VCaP (cell line): ENCODE data around the gene CYTIP.
A peak's percentile ranks its signal among the peaks of the same experiment; 100 is the strongest.

Experiments
- H3K27ac ChIP-seq: fragments of 450-650 bp; 2 replicates; pipeline ENCODE4 v1.5.1; 2017
- CTCF ChIP-seq: fragments of 450-650 bp; conservative IDR thresholded peaks from 2 replicates; pipeline ENCODE4 v1.5.1; 2017; ENCODE audit warnings: mild to moderate bottlenecking, moderate library complexity

CYTIP gene

GRCh38 chr2:157442191-157442590, 1.7 kb downstream of the CYTIP start:
- H3K27ac ChIP-seq = no peak overlapping the region
- TF ChIP-seq CTCF = no peak

GRCh38 chr2:157441072-157441454, 2.8 kb downstream of the CYTIP start:
- TF ChIP-seq CTCF = no peak
- no peak overlapping the region for H3K27ac ChIP-seq

GRCh38 chr2:157440404-157441071, 3.4 kb downstream of the CYTIP start:
- no peak overlapping the region for H3K27ac ChIP-seq
- no peak for TF ChIP-seq CTCF

GRCh38 chr2:157439824-157440186, 4.1 kb downstream of the CYTIP start:
- no peak for TF ChIP-seq CTCF
- H3K27ac ChIP-seq = peak overlapping the region; percentile 21

GRCh38 chr2:157438863-157439823, 4.7 kb downstream of the CYTIP start:
- TF ChIP-seq CTCF = no peak
- H3K27ac ChIP-seq = peak overlapping the region; percentile 21

GRCh38 chr2:157433394-157433793, 10.5 kb downstream of the CYTIP start:
- no peak for TF ChIP-seq CTCF
- H3K27ac ChIP-seq = peak overlapping the region; percentile 86

GRCh38 chr2:157432475-157433106, 11.3 kb downstream of the CYTIP start:
- H3K27ac ChIP-seq = peak overlapping the region; percentile 86
- no peak for TF ChIP-seq CTCF
